ENCODE measurements around the gene KCTD7. TPM values are rescaled to one million over a fixed set of nuclear protein-coding genes. Genes with fewer than 3 reads are reported as not detected.

The KCTD7 gene
- total and polyA plus RNA-seq, 2 of the 13 experiments (the other 11 are each of a cell fraction or from before 2014, with no cell fraction given), result 7.3 to 13.5 TPM

DNA sequence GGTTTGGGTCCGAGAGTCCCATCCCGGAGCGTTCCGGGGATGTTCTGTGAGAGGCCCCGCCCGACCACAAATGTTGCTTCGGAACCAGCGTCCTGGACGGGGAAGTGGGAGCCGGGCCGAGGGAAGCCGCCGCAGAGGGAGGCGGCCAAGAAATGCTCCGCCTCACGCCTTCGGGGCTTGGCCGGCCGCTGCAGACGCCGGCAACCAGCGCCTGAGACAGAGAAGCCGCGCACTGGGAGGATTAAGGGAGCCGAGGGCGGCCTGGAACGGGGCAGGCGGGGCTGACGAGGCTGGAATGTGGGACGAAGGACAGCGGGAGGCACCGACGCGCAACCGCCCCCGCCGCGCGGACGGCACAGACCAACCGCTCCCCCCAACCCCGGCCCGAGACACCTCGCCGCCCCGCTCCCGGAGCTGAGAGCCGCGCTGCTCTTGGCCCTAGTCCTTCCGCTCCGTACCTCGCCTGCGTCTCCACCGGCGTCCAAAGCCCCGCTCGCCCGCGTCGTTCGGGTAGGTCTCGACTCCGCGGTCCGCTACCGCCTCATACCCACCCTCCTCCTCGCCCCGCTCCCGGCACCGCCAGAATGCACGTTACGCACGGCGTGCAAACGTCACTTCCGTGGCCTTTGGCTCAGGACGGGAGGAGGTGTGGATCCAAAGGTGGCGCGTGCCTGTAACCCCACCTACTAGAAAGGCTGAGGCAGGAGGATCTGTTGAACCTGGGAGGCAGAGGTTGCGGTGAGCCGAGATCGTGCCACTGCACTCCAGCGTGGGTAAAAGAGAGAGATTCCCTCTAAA, 36.7 kb upstream of the KCTD7 start (continued):
- TF ChIP-seq ARHGAP35 (CRISPR knock-in tag; IDR thresholded peaks at IDR 0.05; ENCODE audit: borderline replicate concordance) (peak; percentile 46; the same call in 1 of the 2 replicates), ATF7 (IDR thresholded peaks at IDR 0.05) (no peak), ATF7 (CRISPR knock-in tag; IDR thresholded peaks at IDR 0.05) (peak; percentile 52; the same call in 1 of the 2 replicates), ZNF232 (CRISPR knock-in tag; IDR thresholded peaks at IDR 0.05; ENCODE audit: borderline replicate concordance) (0 out of 2 replicates have a peak, but pooled peaks have one; percentile 9), ZNF839 (CRISPR knock-in tag; IDR thresholded peaks at IDR 0.05; ENCODE audit: borderline replicate concordance) (peak; percentile 55; the same call in 1 of the 2 replicates), ZNF768 (CRISPR knock-in tag; IDR thresholded peaks at IDR 0.05) (peak; percentile 55; the same call in 1 of the 2 replicates), ETV5 (CRISPR knock-in tag; IDR thresholded peaks at IDR 0.05; ENCODE audit: borderline replicate concordance) (peak; percentile 70), BCL6 (CRISPR knock-in tag; IDR thresholded peaks at IDR 0.05) (peak; percentile 40; the same call in 1 of the 2 replicates), HES4 (CRISPR knock-in tag; IDR thresholded peaks at IDR 0.05; ENCODE audit: borderline replicate concordance) (peak; percentile 67; the same call in 1 of the 2 replicates), ATF7-NPFF (CRISPR knock-in tag; IDR thresholded peaks at IDR 0.05; ENCODE audit: low read depth) (peak; percentile 93), HOXA3 (CRISPR knock-in tag; IDR thresholded peaks at IDR 0.05) (peak; percentile 87), ZNF264 (CRISPR knock-in tag; IDR thresholded peaks at IDR 0.05) (no peak), ZC3H13 (CRISPR knock-in tag; IDR thresholded peaks at IDR 0.05) (peak; percentile 88; the same call in 1 of the 2 replicates), ZNF564 (CRISPR knock-in tag; IDR thresholded peaks at IDR 0.05) (peak; percentile 82), MEF2D (CRISPR knock-in tag; IDR thresholded peaks at IDR 0.05) (peak; percentile 76)
- TF ChIP-seq, protein P1, sequence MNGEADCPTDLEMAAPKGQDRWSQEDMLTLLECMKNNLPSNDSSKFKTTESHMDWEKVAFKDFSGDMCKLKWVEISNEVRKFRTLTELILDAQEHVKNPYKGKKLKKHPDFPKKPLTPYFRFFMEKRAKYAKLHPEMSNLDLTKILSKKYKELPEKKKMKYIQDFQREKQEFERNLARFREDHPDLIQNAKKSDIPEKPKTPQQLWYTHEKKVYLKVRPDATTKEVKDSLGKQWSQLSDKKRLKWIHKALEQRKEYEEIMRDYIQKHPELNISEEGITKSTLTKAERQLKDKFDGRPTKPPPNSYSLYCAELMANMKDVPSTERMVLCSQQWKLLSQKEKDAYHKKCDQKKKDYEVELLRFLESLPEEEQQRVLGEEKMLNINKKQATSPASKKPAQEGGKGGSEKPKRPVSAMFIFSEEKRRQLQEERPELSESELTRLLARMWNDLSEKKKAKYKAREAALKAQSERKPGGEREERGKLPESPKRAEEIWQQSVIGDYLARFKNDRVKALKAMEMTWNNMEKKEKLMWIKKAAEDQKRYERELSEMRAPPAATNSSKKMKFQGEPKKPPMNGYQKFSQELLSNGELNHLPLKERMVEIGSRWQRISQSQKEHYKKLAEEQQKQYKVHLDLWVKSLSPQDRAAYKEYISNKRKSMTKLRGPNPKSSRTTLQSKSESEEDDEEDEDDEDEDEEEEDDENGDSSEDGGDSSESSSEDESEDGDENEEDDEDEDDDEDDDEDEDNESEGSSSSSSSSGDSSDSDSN (CRISPR knock-in tag; IDR thresholded peaks at IDR 0.05), result peak; percentile 86
- TF ChIP-seq, protein P2, sequence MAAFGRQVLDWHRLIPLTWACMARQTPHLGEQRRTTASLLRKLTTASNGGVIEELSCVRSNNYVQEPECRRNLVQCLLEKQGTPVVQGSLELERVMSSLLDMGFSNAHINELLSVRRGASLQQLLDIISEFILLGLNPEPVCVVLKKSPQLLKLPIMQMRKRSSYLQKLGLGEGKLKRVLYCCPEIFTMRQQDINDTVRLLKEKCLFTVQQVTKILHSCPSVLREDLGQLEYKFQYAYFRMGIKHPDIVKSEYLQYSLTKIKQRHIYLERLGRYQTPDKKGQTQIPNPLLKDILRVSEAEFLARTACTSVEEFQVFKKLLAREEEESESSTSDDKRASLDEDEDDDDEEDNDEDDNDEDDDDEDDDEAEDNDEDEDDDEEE (CRISPR knock-in tag; IDR thresholded peaks at IDR 0.05), result peak; percentile 48; the same call in 1 of the 2 replicates
- TF ChIP-seq, protein P3, sequence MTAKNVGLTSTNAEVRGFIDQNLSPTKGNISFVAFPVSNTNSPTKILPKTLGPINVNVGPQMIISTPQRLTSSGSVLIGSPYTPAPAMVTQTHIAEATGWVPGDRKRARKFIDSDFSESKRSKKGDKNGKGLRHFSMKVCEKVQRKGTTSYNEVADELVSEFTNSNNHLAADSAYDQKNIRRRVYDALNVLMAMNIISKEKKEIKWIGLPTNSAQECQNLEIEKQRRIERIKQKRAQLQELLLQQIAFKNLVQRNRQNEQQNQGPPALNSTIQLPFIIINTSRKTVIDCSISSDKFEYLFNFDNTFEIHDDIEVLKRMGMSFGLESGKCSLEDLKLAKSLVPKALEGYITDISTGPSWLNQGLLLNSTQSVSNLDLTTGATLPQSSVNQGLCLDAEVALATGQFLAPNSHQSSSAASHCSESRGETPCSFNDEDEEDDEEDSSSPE (CRISPR knock-in tag; IDR thresholded peaks at IDR 0.05), result peak; percentile 69

All from HepG2 (cell line).